ENCODE data around the gene ZBTB7C. TPM values are rescaled to one million over a fixed set of nuclear protein-coding genes. Genes with fewer than 3 reads are reported as not detected.
A peak's percentile ranks its signal among the peaks of the same experiment; 100 is the strongest.

ZBTB7C gene
- total and polyA plus RNA-seq, 8 donors: 1.7 to 8.7 (median 2.7) TPM

GRCh38 chr18:48154828-48155227, 254.4 kb downstream of the ZBTB7C start:
- intact Hi-C loops (cut with DNase I): no loop called here
- ATAC-seq: no peak

GRCh38 chr18:48153613-48154481, 255.3 kb downstream of the ZBTB7C start:
- Histone ChIP-seq H3K27ac (no peak overlapping the region), H3K4me1 (peaks cover 4 to 6% of the 10 kb centered on the region in 2 donors), H3K36me3 (no peaks in the 10 kb centered on the region), H3K4me3 (no peak overlapping the region), H3K9me3 (no peaks in the 10 kb centered on the region), H3K27me3 (no peaks in the 10 kb centered on the region)
- intact Hi-C loops (cut with DNase I): no loop called here
- DNase-seq (no peak), ATAC-seq (peak; percentile 90)
- TF ChIP-seq CTCF (IDR thresholded peaks at IDR 0.05): no peak

More at GRCh38 chr18:48154828-48155227, 254.4 kb downstream of the ZBTB7C start:
- DNase-seq: peak in 1 of 4 donors; percentile 8
- Histone ChIP-seq H3K36me3 (no peaks in the 10 kb centered on the region), H3K27ac (no peak overlapping the region), H3K9me3 (no peaks in the 10 kb centered on the region), H3K4me1 (peaks cover 4 to 6% of the 10 kb centered on the region in 2 donors), H3K4me3 (no peak overlapping the region), H3K27me3 (no peaks in the 10 kb centered on the region)
- TF ChIP-seq CTCF (IDR thresholded peaks at IDR 0.05): no peak

- H3K4me3 ChIP-seq: no peak overlapping the region
- DNase-seq (peak in 1 of 4 donors; percentile 10), ATAC-seq (peak; percentile 26)
- no peaks in the 10 kb centered on the region for H3K9me3 ChIP-seq
- no peaks in the 10 kb centered on the region for H3K36me3 ChIP-seq
- no peaks in the 10 kb centered on the region for H3K27me3 ChIP-seq
- H3K4me1 ChIP-seq: peaks cover 4 to 6% of the 10 kb centered on the region in 2 donors
- intact Hi-C loops (cut with DNase I): no loop called here
- no peak for TF ChIP-seq CTCF (IDR thresholded peaks at IDR 0.05)
- H3K27ac ChIP-seq: no peak overlapping the region
Observed at GRCh38 chr18:48152549-48152948, 256.6 kb downstream of the ZBTB7C start.

GRCh38 chr18:48151421-48152065, 257.6 kb downstream of the ZBTB7C start:
- no peak for TF ChIP-seq CTCF (IDR thresholded peaks at IDR 0.05)
- intact Hi-C loops (cut with DNase I): no loop called here
- Histone ChIP-seq H3K36me3 (no peaks in the 10 kb centered on the region), H3K4me1 (peaks cover 4 to 6% of the 10 kb centered on the region in 2 donors), H3K9me3 (no peaks in the 10 kb centered on the region), H3K27ac (no peak overlapping the region), H3K27me3 (no peaks in the 10 kb centered on the region), H3K4me3 (no peak overlapping the region)
- DNase-seq (peak in 1 of 4 donors; percentile 26), ATAC-seq (no peak)

GRCh38 chr18:48149020-48149685, 260.0 kb downstream of the ZBTB7C start:
- DNase-seq (peak in 1 of 4 donors; percentile 1), ATAC-seq (no peak)
- Histone ChIP-seq H3K4me3 (no peak overlapping the region), H3K27ac (no peak overlapping the region), H3K9me3 (no peaks in the 10 kb centered on the region), H3K27me3 (no peaks in the 10 kb centered on the region), H3K4me1 (peaks cover 0 to 5% of the 10 kb centered on the region in 2 donors), H3K36me3 (no peaks in the 10 kb centered on the region)
- intact Hi-C loops (cut with DNase I): no loop called here
- TF ChIP-seq CTCF (IDR thresholded peaks at IDR 0.05): no peak

Data from left lung (tissue), 10 donors.